IPS-18c (cell line): ENCODE results near the gene CCSER1.

Experiments used
- H3K4me3 ChIP-seq: 2 replicates; pipeline ENCODE4 v1.7.0; 2013; ENCODE audit warnings: low read depth, mild to moderate bottlenecking, low read length, moderate library complexity; ENCODE audit not compliant: insufficient read depth
- H3K9me3 ChIP-seq: one replicate; pipeline ENCODE4 v1.6.1; 2013; ENCODE audit warnings: mild to moderate bottlenecking, low read length, moderate library complexity; ENCODE audit not compliant: control insufficient read depth, insufficient read depth

The CCSER1 gene

DNA sequence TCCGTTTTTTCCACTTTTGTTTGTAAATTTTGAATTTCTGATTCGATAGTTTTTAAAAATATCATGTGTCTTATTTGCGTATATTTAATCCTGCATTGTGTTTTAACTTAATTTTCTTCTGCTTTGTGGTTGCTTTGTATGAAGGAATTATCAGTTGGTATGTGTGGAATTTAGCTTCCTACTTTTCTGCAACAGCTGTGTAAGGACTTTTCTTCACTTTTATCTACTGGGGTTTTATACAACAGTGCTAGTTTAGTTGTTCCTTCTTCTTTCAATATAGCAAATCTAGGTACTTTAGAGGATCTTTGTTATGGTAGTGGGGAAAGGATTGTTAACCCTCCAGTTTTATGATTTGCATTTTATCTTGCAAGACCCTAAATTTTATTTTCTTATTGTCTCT is 410.3 kb downstream of the CCSER1 start:
- no peaks in the 10 kb centered on the region for H3K9me3 ChIP-seq
- H3K4me3 ChIP-seq = no peak overlapping the region

- Histone ChIP-seq H3K9me3 (no peaks in the 10 kb centered on the region), H3K4me3 (no peak overlapping the region)
Observed at GRCh38 chr4:90540536-90540935, 413.3 kb downstream of the CCSER1 start.

DNA sequence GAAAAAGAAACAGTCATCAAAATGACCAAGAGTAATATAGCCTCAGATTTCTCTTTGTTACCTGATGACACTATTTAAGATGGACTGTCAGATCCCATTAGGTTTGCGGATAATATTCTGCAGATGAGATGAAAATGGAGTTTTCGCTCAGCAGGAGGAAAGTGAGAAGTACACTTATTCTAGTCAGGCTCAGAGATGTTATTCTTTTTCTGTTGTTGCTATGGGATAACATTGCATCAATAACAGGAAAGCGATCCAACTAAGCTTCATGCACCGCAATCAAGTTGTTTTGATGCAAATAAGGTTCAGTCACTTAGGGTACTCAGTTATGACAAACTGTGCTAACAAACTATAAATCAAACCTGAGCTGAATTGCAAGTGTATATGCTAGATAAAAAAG is 415.0 kb downstream of the CCSER1 start:
- Histone ChIP-seq H3K9me3 (no peaks in the 10 kb centered on the region), H3K4me3 (no peak overlapping the region)

DNA sequence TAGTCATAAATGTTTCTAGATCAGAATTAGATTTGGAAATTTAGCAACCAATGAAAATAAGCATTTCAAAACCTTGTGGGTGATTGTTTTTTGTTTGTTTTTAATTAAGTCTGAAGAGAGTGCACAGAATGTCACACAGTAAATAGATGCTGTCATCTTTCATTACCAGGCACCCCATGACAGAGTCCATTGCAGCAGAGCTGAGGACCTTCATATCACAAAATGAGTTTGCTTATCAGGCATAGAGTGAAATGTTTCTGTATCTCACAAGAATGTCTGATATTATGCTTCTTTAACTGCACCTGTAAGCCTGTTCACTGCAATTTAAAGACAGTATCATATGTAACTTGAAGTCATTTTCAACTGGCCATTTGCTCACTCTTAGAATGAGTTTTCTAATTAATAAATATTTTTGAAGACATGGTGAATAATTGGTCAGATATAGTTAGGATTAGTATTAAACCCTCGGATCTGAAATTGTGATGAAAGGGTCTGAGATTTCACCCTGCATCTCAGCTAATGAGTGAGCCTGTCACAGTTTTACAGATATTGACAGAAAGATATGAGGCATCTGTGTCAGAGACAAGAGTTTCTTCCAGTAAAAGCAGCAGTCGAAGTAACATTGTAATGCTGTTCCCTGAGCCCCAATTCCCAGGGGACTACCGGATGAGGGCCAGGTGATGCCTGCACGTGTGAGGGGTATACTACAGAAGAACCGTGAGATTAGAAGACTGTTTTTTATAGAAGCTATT is 416.4 kb downstream of the CCSER1 start:
- Histone ChIP-seq H3K9me3 (no peaks in the 10 kb centered on the region), H3K4me3 (no peak overlapping the region)

GRCh38 chr4:90544532-90545045 is 417.4 kb downstream of the CCSER1 start:
- Histone ChIP-seq H3K4me3 (no peak overlapping the region), H3K9me3 (no peaks in the 10 kb centered on the region)

DNA sequence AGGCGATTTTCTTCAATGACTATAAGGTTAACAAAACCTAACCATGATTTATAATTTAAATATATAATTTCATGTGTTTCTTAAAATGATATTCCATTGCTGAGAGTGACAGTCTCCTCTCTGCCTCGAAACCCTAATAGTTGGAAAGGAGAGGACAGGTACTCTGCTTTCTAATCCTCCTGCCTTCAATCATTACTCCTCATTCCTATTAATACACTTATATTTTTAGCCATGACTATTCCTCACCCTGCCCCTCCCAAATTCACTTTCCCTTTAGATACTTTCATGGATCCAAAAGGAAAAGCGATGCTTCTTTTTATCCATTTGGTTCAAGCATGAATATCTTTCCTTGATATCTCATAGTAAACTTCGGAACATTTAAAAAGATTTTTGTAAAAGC is 418.2 kb downstream of the CCSER1 start:
- H3K9me3 ChIP-seq = no peaks in the 10 kb centered on the region
- no peak overlapping the region for H3K4me3 ChIP-seq

DNA sequence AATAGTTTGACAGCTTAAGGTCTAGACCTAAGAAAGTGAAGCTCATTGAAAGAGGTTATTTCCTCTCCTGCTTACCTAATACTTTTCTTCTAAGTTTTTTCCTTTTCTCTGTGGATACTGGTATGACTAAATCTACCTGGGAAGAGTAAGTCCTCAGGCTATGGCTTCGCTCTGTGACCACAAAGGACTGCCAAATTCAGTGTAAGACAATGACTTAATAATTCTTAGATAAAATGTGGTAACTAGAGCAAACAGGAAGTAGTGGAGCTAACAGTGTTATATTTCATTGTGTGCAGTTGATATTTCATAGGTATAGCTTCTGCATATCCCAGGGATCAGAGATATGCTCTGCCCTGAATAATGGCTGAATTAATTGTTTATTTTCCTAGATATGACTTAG is 418.9 kb downstream of the CCSER1 start:
- Histone ChIP-seq H3K4me3 (no peak overlapping the region), H3K9me3 (no peaks in the 10 kb centered on the region)

GRCh38 chr4:90570615-90571014 is 443.4 kb downstream of the CCSER1 start:
- Histone ChIP-seq H3K4me3 (no peak overlapping the region), H3K9me3 (no peaks in the 10 kb centered on the region)

- Histone ChIP-seq H3K9me3 (no peaks in the 10 kb centered on the region), H3K4me3 (no peak overlapping the region; the same call in 1 of the 2 replicates)
Observed at GRCh38 chr4:90572996-90573395, 445.8 kb downstream of the CCSER1 start.

DNA sequence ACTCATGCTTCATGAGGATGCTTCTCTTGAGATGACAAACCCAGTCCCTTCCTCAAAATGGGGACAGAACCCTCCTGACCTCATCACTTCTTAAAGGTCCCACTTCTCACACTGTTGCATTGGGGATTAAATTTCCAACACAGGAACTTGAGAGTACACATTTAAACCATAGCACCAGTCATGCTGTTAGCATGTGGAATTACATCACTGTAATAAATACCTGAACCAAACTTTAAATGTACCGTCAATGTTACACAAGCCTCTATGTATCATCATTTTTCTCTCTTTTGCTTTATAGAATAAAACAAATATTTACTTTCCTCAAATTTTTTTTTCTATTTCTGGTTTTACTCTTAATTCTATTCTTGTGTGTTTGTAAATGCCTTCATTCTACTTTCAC is 448.2 kb downstream of the CCSER1 start:
- Histone ChIP-seq H3K9me3 (no peaks in the 10 kb centered on the region), H3K4me3 (no peak overlapping the region)

- H3K9me3 ChIP-seq = no peaks in the 10 kb centered on the region
- no peak overlapping the region for H3K4me3 ChIP-seq
Observed at GRCh38 chr4:90580326-90580725, 453.1 kb downstream of the CCSER1 start.

- Histone ChIP-seq H3K9me3 (no peaks in the 10 kb centered on the region), H3K4me3 (no peak overlapping the region)
Observed at GRCh38 chr4:90582087-90582486, 454.9 kb downstream of the CCSER1 start.

DNA sequence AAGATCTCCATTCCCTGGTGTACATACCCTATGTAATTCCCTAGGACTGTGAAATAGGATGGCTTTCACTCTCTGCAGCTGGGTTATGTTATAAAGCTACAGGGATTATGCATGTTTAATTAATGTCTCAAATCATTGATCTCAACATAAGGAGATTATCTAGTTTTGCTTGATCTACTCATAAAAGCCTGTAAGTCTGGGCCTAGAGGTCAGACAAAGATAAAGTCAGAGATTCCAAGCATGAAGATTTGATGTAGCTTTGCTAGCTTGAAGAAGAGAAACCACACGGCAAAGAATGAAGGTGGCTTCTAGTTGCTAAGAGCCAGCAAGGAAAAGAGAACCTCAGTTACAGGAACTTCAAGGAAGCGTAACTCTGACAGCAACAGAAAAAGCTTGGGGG is 456.9 kb downstream of the CCSER1 start:
- H3K4me3 ChIP-seq = no peak overlapping the region
- H3K9me3 ChIP-seq = no peaks in the 10 kb centered on the region

DNA sequence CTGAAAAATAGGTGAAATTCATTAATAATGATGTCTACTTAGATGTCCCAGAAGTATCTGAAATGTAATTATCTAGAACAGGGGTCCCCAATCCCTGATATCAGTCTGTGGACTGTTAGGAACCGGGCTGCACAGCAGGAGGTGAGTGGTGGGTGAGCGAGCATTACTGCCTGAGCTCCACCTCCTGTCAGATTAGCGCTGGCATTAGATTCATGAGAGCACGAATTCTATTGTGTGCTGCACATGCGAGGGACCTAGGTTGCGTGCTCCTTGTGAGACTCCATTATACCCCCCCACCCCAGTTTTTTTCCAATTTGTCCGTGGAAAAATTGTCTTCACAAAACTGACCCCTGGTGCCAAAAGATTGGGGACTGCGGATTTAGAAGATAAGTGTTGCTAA is 458.8 kb downstream of the CCSER1 start:
- H3K4me3 ChIP-seq = no peak overlapping the region
- peaks cover 2% of the 10 kb centered on the region for H3K9me3 ChIP-seq

DNA sequence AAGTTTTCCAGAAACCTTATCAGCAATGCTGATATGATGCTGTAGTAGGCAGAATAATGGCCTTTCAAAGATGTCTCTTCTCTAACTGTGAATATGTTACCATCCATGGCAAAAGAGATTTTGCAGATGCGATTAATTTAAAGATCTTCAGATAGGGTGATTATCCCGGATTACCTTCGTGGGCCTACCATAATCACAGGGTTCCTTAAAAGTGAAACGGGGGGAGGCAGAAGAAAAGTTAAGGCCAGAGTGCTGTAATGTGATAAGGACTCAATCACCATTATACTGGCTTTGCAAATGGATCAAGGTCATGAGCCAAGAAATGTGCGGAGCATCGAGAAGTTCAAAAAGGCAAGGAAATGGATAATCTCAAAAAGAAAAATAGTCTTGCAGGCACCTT is 459.6 kb downstream of the CCSER1 start:
- Histone ChIP-seq H3K9me3 (peaks cover 2% of the 10 kb centered on the region), H3K4me3 (no peak overlapping the region)

- H3K4me3 ChIP-seq = no peak overlapping the region
- no peaks in the 10 kb centered on the region for H3K9me3 ChIP-seq
Observed at GRCh38 chr4:90597927-90598326, 470.7 kb downstream of the CCSER1 start.

DNA sequence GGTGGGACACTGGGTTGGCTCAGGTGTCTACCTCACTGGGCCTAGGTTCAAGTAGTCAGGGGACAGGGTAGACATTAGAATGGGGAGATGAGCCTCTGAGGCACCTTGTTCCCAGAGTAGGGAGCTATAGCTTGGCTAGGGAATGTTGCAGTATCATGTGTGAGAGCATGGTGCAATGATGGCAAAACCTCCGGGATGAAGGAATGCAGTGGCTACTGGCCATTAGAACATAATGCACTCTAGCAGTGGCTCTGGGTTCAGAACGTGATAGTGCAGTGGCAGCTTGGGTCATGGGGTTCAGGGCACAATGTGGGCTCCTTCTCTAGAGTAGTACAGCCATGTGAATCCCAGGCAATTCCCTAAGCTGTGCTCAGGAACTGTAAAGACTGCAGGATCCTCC is 471.5 kb downstream of the CCSER1 start:
- no peak overlapping the region for H3K4me3 ChIP-seq
- H3K9me3 ChIP-seq = no peaks in the 10 kb centered on the region

GRCh38 chr4:90602726-90603125 is 475.5 kb downstream of the CCSER1 start:
- Histone ChIP-seq H3K9me3 (no peaks in the 10 kb centered on the region), H3K4me3 (no peak overlapping the region)

DNA sequence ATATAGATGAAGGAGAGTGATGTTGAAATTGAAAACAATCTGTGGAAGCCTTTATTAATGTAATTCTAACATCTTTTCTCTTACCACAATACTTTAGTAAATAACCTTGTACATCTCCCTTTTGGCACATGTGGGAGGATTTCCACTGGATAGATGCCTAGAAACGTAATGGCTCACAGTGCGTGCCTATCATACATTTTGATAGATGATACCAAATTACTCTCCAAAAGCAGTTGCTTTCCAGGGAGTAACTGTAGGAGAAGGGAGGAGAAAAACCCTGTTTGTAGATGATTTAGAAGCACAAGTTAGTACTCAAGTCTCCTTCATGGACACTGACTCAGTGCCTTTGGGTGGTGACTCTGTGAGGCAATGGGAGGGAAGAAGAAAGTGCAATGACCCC is 476.3 kb downstream of the CCSER1 start:
- Histone ChIP-seq H3K9me3 (no peaks in the 10 kb centered on the region), H3K4me3 (no peak overlapping the region)
